A673 (cell line): ENCODE results near the gene STARD13.

Source experiments
- CTCF ChIP-seq: fragments of 300-800, 200-600 bp; sonication (generic); conservative IDR thresholded peaks from 2 replicates; pipeline ENCODE4 v1.5.1; 2017; ENCODE audit warnings: low read depth, mild to moderate bottlenecking, antibody characterized with exemption, low read length, moderate library complexity, mixed read lengths
- EZH2 ChIP-seq: fragments of 200-600 bp; sonication (generic); IDR thresholded peaks from 2 replicates; pipeline ENCODE4 v1.6.1; 2017; ENCODE audit warnings: borderline replicate concordance, low read depth, mild to moderate bottlenecking, mixed read lengths, antibody characterized with exemption, low read length; ENCODE audit not compliant: poor library complexity, severe bottlenecking

GRCh38 chr13:33310245-33311038 lies 24.9 kb upstream of the STARD13 start:
- TF ChIP-seq CTCF: no peak
- no peak for TF ChIP-seq EZH2
